Activated T-helper 17 cell treated with anti-CD3 and anti-CD28 coated beads, Interleukin-2, amount 50 U/mL, for 72 hours (primary cell): ENCODE measurements around the gene MAGEB1. TPM values are rescaled to one million over a fixed set of nuclear protein-coding genes. Genes with fewer than 3 reads are reported as not detected.

ENCODE experiments used
- ATAC-seq: fragments of 150-1000 bp; cut with Tn5 transposase; replicated peaks from 2 replicates; pipeline ENCODE4 v1.10.0; 2021; ENCODE audit warnings: mild to moderate bottlenecking, moderate library complexity
- H3K27ac Mint-ChIP-seq: one replicate; pipeline ENCODE4 v1.8.0; 2022; ENCODE audit warnings: mixed read lengths
- H3K27me3 Mint-ChIP-seq: one replicate; pipeline ENCODE4 v1.8.0; 2022; ENCODE audit warnings: mixed read lengths
- H3K36me3 Mint-ChIP-seq: one replicate; pipeline ENCODE4 v1.8.0; 2022; ENCODE audit warnings: low read depth, mild to moderate bottlenecking, mixed read lengths
- H3K4me1 Mint-ChIP-seq: one replicate; pipeline ENCODE4 v1.8.0; 2022; ENCODE audit warnings: mixed read lengths
- H3K4me3 Mint-ChIP-seq: one replicate; pipeline ENCODE4 v1.8.0; 2022; ENCODE audit warnings: mild to moderate bottlenecking, mixed read lengths
- H3K9me3 Mint-ChIP-seq: one replicate; pipeline ENCODE4 v1.8.0; 2022; ENCODE audit warnings: mixed read lengths
- total RNA-seq, 2 donors: library from RNA; stranded (reverse); gene quantifications; one replicate each; pipeline ENCODE4 v1.2.3, GENCODE V29; 2022

Gene MAGEB1
- total RNA-seq, 2 donors from 2014 or later = not detected

DNA sequence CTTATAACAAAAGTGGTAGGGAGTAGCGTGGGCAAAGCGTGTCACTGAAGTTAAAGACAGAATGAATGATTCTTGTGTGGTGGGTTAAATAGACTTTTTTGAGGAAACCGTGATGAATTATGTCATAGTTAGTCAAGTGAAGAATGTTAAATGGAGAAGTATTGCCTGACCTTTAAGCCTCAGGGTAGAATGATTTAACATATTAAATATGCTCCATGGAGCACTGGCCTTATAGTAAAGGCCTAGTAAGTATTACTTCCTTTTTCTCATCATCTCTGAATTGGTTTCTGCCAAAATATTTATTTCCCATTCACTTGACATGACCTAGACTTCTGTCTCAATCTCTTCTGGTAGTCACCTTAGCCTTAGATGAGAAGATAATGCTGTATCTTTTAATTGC, 23.7 kb downstream of the MAGEB1 start:
- H3K4me1 Mint-ChIP-seq = no peaks in the 10 kb centered on the region
- H3K27ac Mint-ChIP-seq = no peak overlapping the region
- H3K36me3 Mint-ChIP-seq = no peaks in the 10 kb centered on the region
- H3K27me3 Mint-ChIP-seq = peaks cover 4% of the 10 kb centered on the region
- H3K4me3 Mint-ChIP-seq = no peak overlapping the region
- no peaks in the 10 kb centered on the region for H3K9me3 Mint-ChIP-seq
- no peak for ATAC-seq

DNA sequence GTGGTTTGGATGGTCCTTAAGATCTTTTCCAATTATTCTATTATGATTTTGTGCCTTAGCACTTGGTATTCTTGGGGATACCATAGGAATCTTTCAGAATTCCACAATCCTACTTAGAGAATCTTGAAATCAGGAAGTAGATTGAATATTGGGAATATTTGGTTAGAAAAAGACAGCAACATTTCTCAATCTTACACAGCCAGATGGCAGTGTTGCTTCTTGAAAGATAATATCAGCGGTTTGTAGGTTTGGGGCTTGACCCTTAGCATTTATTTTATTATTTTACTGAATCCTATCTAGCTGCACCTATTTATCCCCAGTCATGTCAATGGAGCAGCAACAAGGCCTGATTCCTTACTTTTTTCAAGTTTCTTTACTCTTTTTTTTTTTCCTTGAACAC, 28.6 kb downstream of the MAGEB1 start:
- ATAC-seq = no peak
- no peaks in the 10 kb centered on the region for H3K9me3 Mint-ChIP-seq
- no peaks in the 10 kb centered on the region for H3K4me1 Mint-ChIP-seq
- no peaks in the 10 kb centered on the region for H3K36me3 Mint-ChIP-seq
- no peak overlapping the region for H3K4me3 Mint-ChIP-seq
- no peaks in the 10 kb centered on the region for H3K27me3 Mint-ChIP-seq
- no peak overlapping the region for H3K27ac Mint-ChIP-seq

DNA sequence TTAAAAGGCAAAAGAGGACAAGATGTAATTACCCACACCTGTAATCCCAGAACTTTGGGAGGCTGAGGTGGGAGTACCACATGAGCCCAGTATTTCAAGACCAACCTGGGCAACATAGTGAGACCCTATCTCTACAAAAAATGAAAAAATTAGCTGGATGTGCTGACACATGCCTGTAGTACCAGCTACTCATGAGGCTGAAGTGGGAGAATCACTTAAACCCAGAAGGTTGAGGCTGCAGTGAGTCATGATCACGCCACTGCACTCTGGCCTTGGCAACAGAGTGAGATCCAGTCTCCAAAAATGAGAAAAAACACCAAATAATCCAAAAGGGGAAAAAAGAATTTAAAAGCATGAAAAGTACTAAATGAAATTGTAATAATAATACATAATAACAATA, 31.4 kb downstream of the MAGEB1 start:
- Mint-ChIP-seq H3K4me3 (no peak overlapping the region), H3K27me3 (no peaks in the 10 kb centered on the region), H3K9me3 (no peaks in the 10 kb centered on the region), H3K4me1 (no peaks in the 10 kb centered on the region), H3K36me3 (no peaks in the 10 kb centered on the region), H3K27ac (no peak overlapping the region)
- no peak for ATAC-seq

DNA sequence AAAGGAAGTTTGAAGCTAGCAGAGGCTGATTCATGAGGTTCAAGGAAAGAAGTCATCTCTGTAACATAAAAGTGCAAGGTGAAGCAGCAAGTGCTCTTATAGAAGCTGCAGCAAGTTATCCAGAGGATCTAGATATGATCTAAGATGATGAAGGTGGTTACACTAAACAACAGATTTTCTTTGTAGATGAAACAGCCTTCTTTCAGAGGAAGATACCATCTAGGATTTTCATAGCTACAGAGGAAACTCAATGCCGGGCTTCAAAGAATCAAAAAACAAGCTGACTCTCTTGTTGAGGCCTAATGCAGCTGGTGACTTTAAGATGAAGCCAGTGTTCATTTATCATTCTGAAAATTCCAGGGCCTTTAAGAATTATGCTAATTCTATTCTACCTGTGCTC, 33.5 kb downstream of the MAGEB1 start:
- no peak overlapping the region for H3K4me3 Mint-ChIP-seq
- H3K4me1 Mint-ChIP-seq = no peaks in the 10 kb centered on the region
- no peaks in the 10 kb centered on the region for H3K27me3 Mint-ChIP-seq
- H3K9me3 Mint-ChIP-seq = no peaks in the 10 kb centered on the region
- no peak for ATAC-seq
- no peak overlapping the region for H3K27ac Mint-ChIP-seq
- no peaks in the 10 kb centered on the region for H3K36me3 Mint-ChIP-seq

DNA sequence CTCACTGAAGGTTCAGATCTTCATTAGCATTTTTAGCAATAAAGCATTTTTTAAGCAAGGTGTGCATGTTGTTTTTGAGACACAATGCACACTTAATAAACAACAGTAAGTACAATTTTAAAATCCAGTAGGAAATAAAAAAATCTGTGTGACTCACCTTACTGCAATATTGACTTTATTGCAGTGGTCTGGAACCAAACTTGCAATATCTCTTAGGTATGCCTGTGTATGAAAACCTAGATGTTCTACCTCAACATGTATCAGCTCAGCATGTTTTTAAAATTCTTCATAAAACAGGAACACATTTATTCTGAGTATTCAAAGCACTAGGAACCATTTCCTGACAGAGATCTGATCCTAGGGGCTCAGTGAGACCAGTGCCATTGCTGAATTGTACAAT, 35.6 kb downstream of the MAGEB1 start:
- no peaks in the 10 kb centered on the region for H3K27me3 Mint-ChIP-seq
- no peaks in the 10 kb centered on the region for H3K4me1 Mint-ChIP-seq
- H3K9me3 Mint-ChIP-seq = no peaks in the 10 kb centered on the region
- no peaks in the 10 kb centered on the region for H3K36me3 Mint-ChIP-seq
- no peak overlapping the region for H3K4me3 Mint-ChIP-seq
- H3K27ac Mint-ChIP-seq = no peak overlapping the region
- ATAC-seq = no peak

DNA sequence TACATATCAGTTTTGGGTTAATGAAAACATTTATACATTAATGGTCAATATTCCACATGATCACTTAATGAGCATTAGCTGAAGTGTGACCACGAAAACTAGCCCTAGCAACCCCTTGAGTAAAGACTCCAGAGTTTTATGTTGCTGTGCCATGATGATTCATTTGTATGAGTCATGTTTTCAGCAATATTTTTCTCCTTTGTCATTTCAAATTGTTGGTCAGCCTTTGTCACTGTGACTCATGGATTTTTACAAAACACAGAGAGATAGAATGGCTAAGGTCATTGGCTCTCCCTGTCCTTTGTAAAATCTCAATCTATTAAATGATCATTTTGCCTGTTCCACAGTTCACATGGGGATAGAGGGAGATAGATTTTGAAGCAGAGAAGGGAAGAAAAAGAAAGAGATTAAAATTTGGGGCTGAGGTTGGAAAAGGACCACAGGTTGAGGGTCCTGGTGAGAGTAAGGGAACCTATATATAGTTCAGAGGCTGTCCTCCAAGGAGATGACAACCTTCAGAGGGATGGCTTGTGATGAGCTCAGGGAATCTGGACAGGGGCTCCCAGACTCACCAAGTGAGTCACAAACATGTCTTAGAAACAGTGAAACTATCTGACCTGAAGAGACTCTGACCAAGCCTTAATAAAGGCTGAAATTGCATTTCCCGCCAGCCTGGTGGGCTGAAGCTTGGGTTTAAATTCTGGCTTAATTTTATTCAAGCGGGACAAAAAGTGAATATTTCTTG, 36.7 kb downstream of the MAGEB1 start:
- no peak overlapping the region for H3K4me3 Mint-ChIP-seq
- no peaks in the 10 kb centered on the region for H3K36me3 Mint-ChIP-seq
- no peaks in the 10 kb centered on the region for H3K27me3 Mint-ChIP-seq
- peak; percentile 58 for ATAC-seq
- no peaks in the 10 kb centered on the region for H3K9me3 Mint-ChIP-seq
- peak overlapping the region; percentile 72 for H3K27ac Mint-ChIP-seq
- no peaks in the 10 kb centered on the region for H3K4me1 Mint-ChIP-seq

DNA sequence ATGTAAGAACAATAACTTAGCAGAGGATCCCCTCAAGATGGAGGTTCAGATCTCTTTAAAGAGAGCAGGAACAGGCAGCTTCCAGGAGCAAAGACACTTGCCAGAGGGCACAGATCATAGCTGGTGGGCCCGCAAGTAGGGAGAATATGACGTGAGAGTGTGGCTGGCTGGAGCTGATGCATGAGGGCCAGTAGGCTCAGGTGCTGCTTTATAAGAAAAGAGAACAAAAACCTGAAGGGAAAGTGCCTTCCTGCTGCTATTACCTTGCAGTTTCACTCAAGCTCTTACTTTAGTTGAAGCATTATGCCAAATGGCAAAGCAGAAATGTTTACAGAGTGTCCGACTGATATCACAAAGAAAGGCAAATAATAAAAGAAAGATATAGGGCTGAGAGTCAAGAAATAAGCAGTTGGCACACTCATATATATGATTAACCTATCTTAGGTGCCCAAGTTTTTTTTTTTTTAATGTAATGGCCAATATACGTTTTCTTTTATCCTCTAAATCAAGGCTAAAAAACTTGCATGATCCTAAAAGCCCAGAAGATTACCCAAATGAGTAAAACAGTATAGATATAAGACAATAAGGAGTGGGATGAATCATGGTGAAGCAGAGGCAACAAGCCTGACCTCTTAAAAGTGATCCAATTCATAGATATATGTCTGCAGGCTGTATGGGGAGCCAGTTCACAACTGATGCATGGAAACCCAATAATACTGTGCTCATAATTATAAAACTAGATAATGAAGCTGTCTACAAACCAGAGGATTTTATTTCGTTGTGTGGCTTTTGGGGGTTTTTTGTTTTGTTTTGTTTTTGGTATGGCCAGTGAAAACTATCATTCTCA, 49.7 kb downstream of the MAGEB1 start:
- Mint-ChIP-seq H3K36me3 (no peaks in the 10 kb centered on the region), H3K4me3 (no peak overlapping the region), H3K9me3 (no peaks in the 10 kb centered on the region), H3K27ac (no peak overlapping the region), H3K4me1 (no peaks in the 10 kb centered on the region), H3K27me3 (no peaks in the 10 kb centered on the region)
- no peak for ATAC-seq

DNA sequence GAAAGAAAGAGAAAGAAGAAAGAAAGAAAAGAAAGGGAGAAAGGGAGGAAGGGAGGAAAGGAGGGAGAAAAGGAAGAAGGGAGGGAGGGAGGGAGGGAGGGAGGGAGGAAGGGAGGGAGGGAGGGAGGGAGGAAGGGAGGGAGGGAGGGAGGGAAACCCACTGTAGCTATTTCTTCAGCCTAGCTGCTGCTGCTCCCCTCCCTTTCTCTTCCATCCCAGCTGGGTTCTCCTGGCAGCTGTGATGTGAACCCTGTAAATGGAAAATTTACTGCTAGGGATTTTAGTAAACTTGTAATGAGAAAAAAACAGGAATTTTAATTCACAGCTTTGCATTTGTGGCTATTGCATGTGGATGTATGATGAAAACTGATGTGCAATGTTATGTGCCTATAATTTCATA, 54.3 kb downstream of the MAGEB1 start:
- no peaks in the 10 kb centered on the region for H3K4me1 Mint-ChIP-seq
- no peaks in the 10 kb centered on the region for H3K9me3 Mint-ChIP-seq
- no peaks in the 10 kb centered on the region for H3K36me3 Mint-ChIP-seq
- no peak overlapping the region for H3K4me3 Mint-ChIP-seq
- no peak for ATAC-seq
- H3K27me3 Mint-ChIP-seq = no peaks in the 10 kb centered on the region
- H3K27ac Mint-ChIP-seq = no peak overlapping the region

Other genes with a start within 250 kb of the MAGEB1 start
- gene MAGEB2, start 31.6 kb upstream of the MAGEB1 start, total RNA-seq = not detected
- not detected for gene MAGEB3, start 16.5 kb upstream of the MAGEB1 start, total RNA-seq
- not detected for gene MAGEB4, start 5.1 kb upstream of the MAGEB1 start, total RNA-seq
- gene NR0B1, start 62.2 kb downstream of the MAGEB1 start, total RNA-seq = not detected